Measurements from ENCODE around the gene GEMIN7.

The GEMIN7 gene

GRCh38 chr19:45076851-45077730 lies 2.0 kb upstream of the GEMIN7 start:
- no peak for TF ChIP-seq CTCF (IDR thresholded peaks at IDR 0.05; ENCODE audit: insufficient read depth, low read depth, low read length, missing control alignments)
- peak overlapping the region; percentile 69 for H3K4me3 ChIP-seq (ENCODE audit: low read length)
- no peak for DNase-seq (ENCODE audit: low read depth)

GRCh38 chr19:45078390-45079062 lies 534 bp upstream of the GEMIN7 start:
- no peak for TF ChIP-seq CTCF (IDR thresholded peaks at IDR 0.05; ENCODE audit: insufficient read depth, low read depth, low read length, missing control alignments)
- H3K4me3 ChIP-seq (ENCODE audit: low read length): peak overlapping the region; percentile 96
- no peak for DNase-seq (ENCODE audit: low read depth)

- H3K4me3 ChIP-seq (ENCODE audit: low read length): peak overlapping the region; percentile 96
- no peak for DNase-seq (ENCODE audit: low read depth)
- TF ChIP-seq CTCF (IDR thresholded peaks at IDR 0.05; ENCODE audit: insufficient read depth, low read depth, low read length, missing control alignments): no peak
These were observed 881 bp downstream of the GEMIN7 start for GRCh38 chr19:45079911-45080370.

GRCh38 chr19:45082170-45082569 lies 3.1 kb downstream of the GEMIN7 start:
- H3K4me3 ChIP-seq (ENCODE audit: low read length): no peak overlapping the region
- no peak for DNase-seq (ENCODE audit: low read depth)
- no peak for TF ChIP-seq CTCF (IDR thresholded peaks at IDR 0.05; ENCODE audit: insufficient read depth, low read depth, low read length, missing control alignments)

GRCh38 chr19:45086480-45086879 lies 7.4 kb downstream of the GEMIN7 start:
- no peak for DNase-seq (ENCODE audit: low read depth)
- no peak for TF ChIP-seq CTCF (IDR thresholded peaks at IDR 0.05; ENCODE audit: insufficient read depth, low read depth, low read length, missing control alignments)
- H3K4me3 ChIP-seq (ENCODE audit: low read length): no peak overlapping the region

GRCh38 chr19:45087531-45087930 lies 8.5 kb downstream of the GEMIN7 start:
- DNase-seq (ENCODE audit: low read depth): no peak
- no peak for TF ChIP-seq CTCF (IDR thresholded peaks at IDR 0.05; ENCODE audit: insufficient read depth, low read depth, low read length, missing control alignments)
- H3K4me3 ChIP-seq (ENCODE audit: low read length): no peak overlapping the region

Measured in epithelial cell of esophagus (primary cell).